GM21447 (cell line): Measurements from ENCODE around the gene CPLANE1.
A peak's percentile ranks its signal among the peaks of the same experiment; 100 is the strongest.
"Not testable (repeated sequence)": the region's sequence is repeated elsewhere in the genome, so short reads cannot be mapped to it uniquely, and the experiment has no call there.

Source experiments
- ATAC-seq: cut with Tn5 transposase; IDR thresholded peaks from one replicate; pipeline ENCODE4 v1.9.1; 2021; ENCODE audit not compliant: unreplicated experiment

CPLANE1 gene

GRCh38 chr5:37248970-37249814 is at the start of gene CPLANE1:
Gene CPLANE1 (minus strand): TSS chr5:37249376. CDS start chr5:37247698, 1,678 bp downstream.
- peak; percentile 77 for ATAC-seq

GRCh38 chr5:37296313-37296712 is 47.1 kb upstream of the CPLANE1 start:
- not testable (repeated sequence) for ATAC-seq

DNA sequence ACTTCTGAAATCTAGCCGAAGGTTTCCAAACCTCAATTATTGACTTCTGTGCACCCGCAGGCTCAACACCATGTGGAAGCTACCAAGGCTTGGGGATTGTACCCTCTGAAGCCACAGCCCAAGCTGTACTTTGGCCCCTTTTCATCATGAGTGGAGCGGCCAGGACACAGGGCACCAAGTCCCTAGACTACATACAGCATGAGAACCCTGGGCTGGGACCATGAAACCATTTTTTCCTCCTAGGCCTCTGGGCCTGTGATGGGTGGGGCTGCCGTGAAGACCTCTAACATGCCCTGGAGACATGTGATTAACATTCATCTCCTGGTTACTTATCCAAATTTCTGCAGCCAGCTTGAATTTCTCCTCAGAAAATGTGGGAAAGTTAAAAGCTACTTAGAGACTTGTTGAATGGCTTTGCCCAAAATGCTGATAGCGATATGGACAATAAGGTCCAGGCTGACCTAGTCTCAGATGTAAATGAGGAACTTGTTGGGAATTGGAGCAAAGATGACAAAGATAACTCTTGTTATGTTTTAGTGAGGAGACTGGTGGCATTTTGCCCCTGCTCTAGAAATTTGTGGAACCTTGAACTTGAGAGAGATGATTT is 34.1 kb upstream of the CPLANE1 start:
- ATAC-seq, result no peak

- ATAC-seq, result no peak
Observed at GRCh38 chr5:37275511-37275910, 26.3 kb upstream of the CPLANE1 start.

DNA sequence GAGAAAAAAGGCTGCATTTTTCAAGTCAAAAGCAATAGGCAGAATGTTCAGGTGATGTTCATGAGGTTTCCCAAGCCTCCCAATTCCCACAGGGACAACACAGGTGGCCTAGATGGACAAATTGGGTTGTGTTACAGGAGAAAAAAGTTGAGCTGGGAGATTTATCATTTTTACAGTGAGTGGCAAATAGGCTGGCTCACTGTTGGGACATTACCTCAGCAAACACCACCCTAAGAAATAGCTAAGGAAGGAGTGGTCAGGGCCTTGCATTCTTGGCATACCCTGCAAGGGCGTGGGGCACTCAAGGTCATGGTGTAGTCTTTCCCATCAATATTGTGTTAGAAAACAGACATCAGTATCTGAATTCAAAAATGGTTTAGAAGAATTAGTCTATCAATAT is 23.3 kb upstream of the CPLANE1 start:
- ATAC-seq, result no peak

DNA sequence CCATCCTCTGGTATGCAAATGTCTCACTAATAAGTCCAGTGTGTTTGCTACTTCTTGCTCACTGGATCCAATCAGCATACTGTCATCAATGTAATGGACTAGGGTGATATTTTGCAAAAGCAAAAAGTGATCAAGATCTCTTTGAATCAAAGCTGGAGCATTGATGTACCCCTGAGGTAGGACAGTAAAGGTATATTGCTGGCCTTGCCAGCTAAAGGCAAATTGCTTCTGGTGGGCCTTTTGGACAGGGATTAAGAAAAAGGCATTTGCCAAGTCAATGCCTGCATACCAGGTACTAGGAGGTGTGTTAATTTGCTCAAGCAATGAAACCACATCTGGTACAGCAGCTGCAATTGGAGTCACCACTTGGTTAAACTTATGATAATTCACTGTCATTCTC is 18.9 kb upstream of the CPLANE1 start:
- not testable (repeated sequence) for ATAC-seq

DNA sequence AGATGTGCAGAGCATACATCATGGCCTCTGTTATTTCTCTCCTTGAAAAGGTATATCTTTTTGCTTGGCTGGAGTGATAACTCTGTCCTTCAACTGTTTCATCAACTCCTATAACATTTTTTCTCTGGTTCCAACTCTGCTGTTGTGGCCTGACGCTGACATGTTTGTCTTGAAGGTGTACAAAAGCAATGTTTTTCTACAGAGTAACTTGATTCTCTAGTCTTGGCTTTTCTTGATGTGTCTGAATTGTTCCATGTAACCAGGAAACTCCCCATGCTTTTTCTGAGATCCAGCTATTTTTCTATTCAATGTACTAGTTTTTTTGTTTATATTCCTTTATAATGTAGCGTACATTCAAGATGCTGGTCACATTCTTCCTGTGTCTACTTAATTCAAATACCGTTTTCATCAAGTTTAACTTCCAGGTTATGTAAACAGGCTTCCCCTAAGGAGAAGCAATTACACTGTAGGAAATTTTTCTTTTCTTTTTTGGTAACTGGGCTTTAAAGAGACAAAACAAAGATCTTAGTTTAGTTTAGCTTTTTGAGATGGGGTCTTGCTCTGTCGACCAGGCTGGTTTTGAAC is 6.7 kb upstream of the CPLANE1 start:
- ATAC-seq, result no peak

GRCh38 chr5:37254581-37254980 is 5.4 kb upstream of the CPLANE1 start:
- ATAC-seq, result no peak

GRCh38 chr5:37251665-37252064 is 2.5 kb upstream of the CPLANE1 start:
- no peak for ATAC-seq

- ATAC-seq, result no peak
Observed at GRCh38 chr5:37249815-37250164, 614 bp upstream of the CPLANE1 start.

DNA sequence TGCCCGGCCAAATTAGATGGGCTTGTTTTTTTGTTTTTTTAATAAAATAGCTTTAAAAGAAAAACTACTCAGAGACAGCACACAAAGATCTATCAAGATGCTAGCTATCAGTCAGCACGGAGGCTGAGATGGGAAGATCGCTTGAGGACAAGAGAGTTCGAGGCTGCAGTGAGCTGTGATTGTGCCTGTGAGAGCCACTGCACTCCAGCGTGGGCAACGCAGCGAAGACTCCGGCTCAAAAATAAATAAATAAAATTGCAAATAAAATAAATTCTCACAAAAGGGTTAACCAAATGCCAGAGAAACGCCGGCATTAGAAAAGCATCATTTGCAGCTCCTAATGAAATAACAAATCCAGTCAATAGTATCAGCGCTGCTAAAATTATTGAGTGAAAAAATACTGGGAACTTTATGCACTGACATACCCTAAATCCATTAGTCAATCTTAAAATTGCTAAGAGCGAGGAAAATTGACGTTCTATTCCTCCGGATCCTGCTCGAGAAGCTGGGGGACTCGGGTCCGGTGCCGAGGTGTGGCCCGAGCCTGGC is 681 bp downstream of the CPLANE1 start:
- ATAC-seq, result no peak

DNA sequence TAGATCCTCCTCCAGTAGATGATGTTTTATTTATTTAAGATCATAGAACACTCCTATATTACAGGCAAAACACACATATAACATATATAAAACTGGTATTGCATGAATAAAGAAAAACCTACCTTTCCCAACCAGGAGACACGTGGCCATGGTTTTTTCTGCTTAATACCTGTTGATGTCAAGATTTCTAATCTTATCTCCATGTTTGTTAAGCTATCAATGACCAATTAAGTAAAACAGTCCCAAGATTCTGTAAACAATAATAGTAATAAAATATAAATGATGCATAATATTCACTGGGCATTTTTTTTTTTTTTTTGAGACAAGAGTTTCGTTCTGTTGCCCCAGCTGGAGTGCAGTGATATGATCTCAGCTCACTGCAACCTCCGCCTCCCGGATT is 1.7 kb downstream of the CPLANE1 start:
- no peak for ATAC-seq

DNA sequence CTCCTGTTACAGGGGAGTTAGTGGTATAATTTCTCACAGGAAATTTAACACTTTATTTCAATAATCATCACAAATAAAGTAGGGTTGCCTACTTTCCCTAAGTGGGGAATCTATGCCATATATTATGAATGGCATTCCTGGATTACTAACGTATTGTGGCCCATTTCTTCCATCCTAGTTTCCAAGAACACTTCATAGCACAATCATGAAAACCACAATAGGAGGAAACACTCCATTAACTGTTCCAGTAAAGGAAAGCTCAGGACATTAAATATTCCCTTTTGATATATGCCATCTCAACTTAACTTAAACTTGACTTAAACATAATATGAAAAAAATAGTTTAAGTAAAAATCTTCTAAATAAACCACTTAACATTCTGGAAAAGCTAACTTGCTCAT is 2.1 kb downstream of the CPLANE1 start:
- no peak for ATAC-seq

- ATAC-seq, result no peak
Observed at GRCh38 chr5:37234288-37234687, 14.9 kb downstream of the CPLANE1 start.

GRCh38 chr5:37226377-37226776 is 22.8 kb downstream of the CPLANE1 start:
- ATAC-seq, result no peak

DNA sequence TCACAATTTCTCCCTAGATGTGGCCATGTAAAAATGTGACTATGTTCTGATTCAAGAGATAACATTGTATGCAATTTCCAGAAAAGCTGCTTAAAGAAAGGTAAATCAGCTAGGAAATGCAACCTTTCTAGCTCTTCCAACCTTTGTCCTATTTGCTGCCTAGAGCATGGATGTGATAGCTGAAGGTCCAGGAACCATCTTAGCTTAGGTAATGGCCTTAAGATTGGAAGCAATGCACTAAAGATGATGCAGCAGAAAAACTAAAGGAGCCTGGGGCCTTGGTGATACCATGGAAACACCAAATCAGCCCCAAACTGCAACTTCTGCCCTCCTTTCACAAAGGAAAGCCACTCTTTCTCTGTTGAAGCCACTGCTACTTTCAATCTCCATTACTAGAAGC is 27.0 kb downstream of the CPLANE1 start:
- ATAC-seq, result no peak

DNA sequence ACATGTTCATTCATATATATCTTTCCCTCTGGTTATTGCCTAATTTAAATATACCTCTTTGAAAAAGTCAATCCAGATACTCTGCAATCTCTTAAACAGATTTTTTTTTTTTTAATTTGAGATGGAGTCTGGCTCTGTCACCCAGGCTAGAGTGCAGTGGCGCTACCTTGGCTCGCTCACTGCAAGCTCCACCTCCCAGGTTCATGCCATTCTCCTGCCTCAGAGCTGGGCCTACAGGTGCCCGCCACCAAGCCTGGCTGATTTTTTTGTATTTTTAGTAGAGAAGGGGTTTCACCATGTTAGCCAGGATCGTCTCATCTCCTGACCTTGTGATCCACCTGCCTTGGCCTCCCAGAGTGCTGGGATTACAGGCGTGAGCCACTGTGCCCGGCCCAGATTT is 28.8 kb downstream of the CPLANE1 start:
- not testable (repeated sequence) for ATAC-seq

- not testable (repeated sequence) for ATAC-seq
Observed at GRCh38 chr5:37219384-37219783, 29.8 kb downstream of the CPLANE1 start.

DNA sequence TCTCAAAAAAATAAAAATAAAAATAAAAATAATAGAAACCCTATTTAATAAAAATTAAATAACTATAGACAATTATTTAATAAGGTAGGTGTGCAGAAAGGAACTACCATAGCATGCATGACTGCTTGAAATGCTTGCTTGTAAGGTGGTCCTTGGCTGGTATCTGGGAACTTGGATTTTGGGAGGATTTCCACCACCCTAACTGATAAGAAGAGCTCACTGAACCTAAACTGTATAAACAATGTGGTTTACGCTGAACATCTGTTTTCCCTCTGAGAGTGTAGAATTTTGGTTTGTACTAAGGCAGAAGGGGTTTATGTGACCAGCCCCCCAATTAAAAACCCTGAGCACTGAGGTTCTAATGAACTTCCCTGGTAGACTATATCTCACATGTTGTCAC is 31.2 kb downstream of the CPLANE1 start:
- ATAC-seq, result no peak

DNA sequence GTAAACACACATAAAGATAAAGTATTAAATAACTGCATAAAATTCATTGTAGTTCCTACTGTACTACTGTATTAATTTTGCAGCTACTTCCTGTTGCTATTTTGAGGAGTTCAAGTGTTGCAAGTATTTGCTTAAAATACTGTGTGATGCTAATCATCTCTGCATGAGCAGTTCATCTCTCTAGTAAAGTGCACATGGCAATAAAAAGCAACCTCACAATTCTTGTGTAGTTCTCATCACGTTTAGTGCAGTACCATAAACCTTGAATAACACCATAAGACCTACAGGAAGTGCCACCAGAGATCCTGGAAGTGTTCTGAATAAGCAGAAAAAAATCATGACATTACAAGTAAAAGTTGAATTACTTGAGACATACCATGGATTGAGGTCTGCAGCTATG is 34.6 kb downstream of the CPLANE1 start:
- ATAC-seq, result peak; percentile 46

- ATAC-seq, result no peak
Observed at GRCh38 chr5:37212096-37212495, 37.1 kb downstream of the CPLANE1 start.

GRCh38 chr5:37211661-37212060 is 37.5 kb downstream of the CPLANE1 start:
- ATAC-seq, result no peak
